GM23338 (cell line): ENCODE data around the gene KDM4B. TPM values are rescaled to one million over a fixed set of nuclear protein-coding genes. Genes with fewer than 3 reads are reported as not detected.

Source experiments
- ATAC-seq: fragments of 200-7000 bp; cut with Tn5 transposase; 3 replicates; pipeline ENCODE4 v1.9.1; 2020
- DNase-seq: peaks from one replicate; pipeline ENCODE4 v3.0.0-alpha.2; 2015; ENCODE audit warnings: low spot score
- H2AFZ ChIP-seq: fragments of 200-600 bp; sonication (generic); 2 replicates; pipeline ENCODE4 v1.8.0; 2016; ENCODE audit warnings: antibody characterized with exemption, mild to moderate bottlenecking, moderate library complexity
- H3F3A ChIP-seq: fragments of 200-600 bp; sonication (generic); replicated peaks from 2 replicates; pipeline ENCODE4 v1.8.0; 2017; ENCODE audit warnings: antibody characterized with exemption, mixed run types, low read depth
- H3K27ac ChIP-seq: fragments of 200-600 bp; sonication (generic); 2 replicates; pipeline ENCODE4 v1.6.1; 2016; ENCODE audit warnings: low read depth
- H3K27me3 ChIP-seq: fragments of 200-600 bp; sonication (generic); 2 replicates; pipeline ENCODE4 v1.8.0; 2016; ENCODE audit warnings: mild to moderate bottlenecking, mixed run types, moderate library complexity; ENCODE audit not compliant: insufficient read depth
- H3K36me3 ChIP-seq: fragments of 200-600 bp; sonication (generic); 2 replicates; pipeline ENCODE4 v1.8.0; 2016; ENCODE audit warnings: mild to moderate bottlenecking; ENCODE audit not compliant: insufficient read depth
- H3K4me1 ChIP-seq: fragments of 200-600 bp; sonication (generic); 2 replicates; pipeline ENCODE4 v1.8.0; 2016; ENCODE audit warnings: mild to moderate bottlenecking, moderate library complexity; ENCODE audit not compliant: insufficient read depth
- H3K4me2 ChIP-seq: fragments of 200-600 bp; sonication (generic); 2 replicates; pipeline ENCODE4 v1.7.1; 2017; ENCODE audit warnings: mixed run types
- H3K4me3 ChIP-seq: fragments of 200-600 bp; sonication (generic); 2 replicates; pipeline ENCODE4 v1.6.1; 2016; ENCODE audit warnings: mixed run types
- H3K79me2 ChIP-seq: fragments of 200-600 bp; sonication (generic); replicated peaks from 2 replicates; pipeline ENCODE4 v1.8.0; 2017; ENCODE audit warnings: mild to moderate bottlenecking; ENCODE audit not compliant: insufficient read depth
- H3K9me2 ChIP-seq: fragments of 200-600 bp; sonication (generic); 2 replicates; pipeline ENCODE4 v1.8.0; 2017; ENCODE audit not compliant: insufficient read depth
- H4K20me1 ChIP-seq: fragments of 200-600 bp; sonication (generic); replicated peaks from 2 replicates; pipeline ENCODE4 v1.8.0; 2017; ENCODE audit warnings: mild to moderate bottlenecking; ENCODE audit not compliant: insufficient read depth
- H3K27ac Mint-ChIP-seq: 2 replicates; pipeline ENCODE4 v1.8.0; 2020; ENCODE audit warnings: inconsistent platforms, mild to moderate bottlenecking, moderate library complexity, mixed read lengths
- H3K27me3 Mint-ChIP-seq: 3 replicates; pipeline ENCODE4 v1.8.0; 2022; ENCODE audit warnings: low read depth, mild to moderate bottlenecking, moderate library complexity, mixed read lengths, inconsistent platforms; ENCODE audit not compliant: insufficient read depth, poor library complexity
- H3K36me3 Mint-ChIP-seq: 3 replicates; pipeline ENCODE4 v1.8.0; 2021; ENCODE audit warnings: low read depth, mild to moderate bottlenecking, inconsistent platforms, moderate library complexity, mixed read lengths
- H3K4me1 Mint-ChIP-seq: 3 replicates; pipeline ENCODE4 v1.8.0; 2020; ENCODE audit warnings: mild to moderate bottlenecking, inconsistent platforms, mixed read lengths
- H3K4me3 Mint-ChIP-seq: 3 replicates; pipeline ENCODE4 v1.8.0; 2021; ENCODE audit warnings: moderate library complexity, mild to moderate bottlenecking, inconsistent platforms, mixed read lengths
- H3K9me3 Mint-ChIP-seq: 3 replicates; pipeline ENCODE4 v1.8.0; 2020; ENCODE audit warnings: moderate library complexity, mild to moderate bottlenecking, inconsistent platforms, mixed read lengths
- CREB1 ChIP-seq: fragments of 250-450 bp; sonication (Bioruptor Pico); IDR thresholded peaks from 2 replicates; pipeline ENCODE4 v1.5.0; 2020; ENCODE audit warnings: low read depth, mild to moderate bottlenecking, moderate library complexity
- ETS1 ChIP-seq: IDR thresholded peaks from 2 replicates; pipeline ENCODE4 v1.6.1; 2016; ENCODE audit warnings: antibody characterized with exemption
- EZH2 ChIP-seq: fragments of 200-600 bp; sonication (generic); IDR thresholded peaks from one replicate; pipeline ENCODE4 v1.8.0; 2017; ENCODE audit warnings: antibody characterized with exemption, mild to moderate bottlenecking, low read depth; ENCODE audit not compliant: unreplicated experiment
- NANOG ChIP-seq: IDR thresholded peaks from 2 replicates; pipeline ENCODE4 v1.6.1; 2016; ENCODE audit warnings: antibody characterized with exemption, borderline replicate concordance
- STAT1 ChIP-seq: IDR thresholded peaks from one replicate; pipeline ENCODE4 v1.6.1; 2016; ENCODE audit warnings: antibody characterized with exemption; ENCODE audit not compliant: unreplicated experiment
- ZNF114 ChIP-seq: fragments of 250-450 bp; sonication (Bioruptor Pico); IDR thresholded peaks from 2 replicates; pipeline ENCODE4 v1.5.0; 2020; ENCODE audit warnings: mild to moderate bottlenecking, moderate library complexity
- ZNF331 ChIP-seq: fragments of 250-450 bp; sonication (Bioruptor Pico); IDR thresholded peaks from 2 replicates; pipeline ENCODE4 v1.5.0; 2020; ENCODE audit warnings: low read depth, mild to moderate bottlenecking, moderate library complexity
- polyA plus RNA-seq: library from polyadenylated mRNA; unstranded; fragments of >200 nt; fragmentation: Nextera tagmentation; extraction: Ambion mirVana; gene quantifications from 2 replicates; pipeline ENCODE4 v1.2.1, GENCODE V29; 2016
- total RNA-seq: library from RNA; depleted of rRNA; stranded (reverse); fragments of >200 nt; shearing (Covaris generic); gene quantifications from 2 replicates; pipeline ENCODE4 v1.2.3, GENCODE V29; 2014
- TF ChIP-seq, protein P1 (sequence below): fragments of 250-450 bp; sonication (Bioruptor Pico); IDR thresholded peaks from 2 replicates; pipeline ENCODE4 v1.5.0; 2020; ENCODE audit warnings: mild to moderate bottlenecking, moderate library complexity

KDM4B gene
- total and polyA plus RNA-seq, 2 experiments from 2014 or later, result 9.1 to 27.6 TPM

GRCh38 chr19:5156231-5156986 lies 187.5 kb downstream of the KDM4B start (continued):
- TF ChIP-seq, protein P1, sequence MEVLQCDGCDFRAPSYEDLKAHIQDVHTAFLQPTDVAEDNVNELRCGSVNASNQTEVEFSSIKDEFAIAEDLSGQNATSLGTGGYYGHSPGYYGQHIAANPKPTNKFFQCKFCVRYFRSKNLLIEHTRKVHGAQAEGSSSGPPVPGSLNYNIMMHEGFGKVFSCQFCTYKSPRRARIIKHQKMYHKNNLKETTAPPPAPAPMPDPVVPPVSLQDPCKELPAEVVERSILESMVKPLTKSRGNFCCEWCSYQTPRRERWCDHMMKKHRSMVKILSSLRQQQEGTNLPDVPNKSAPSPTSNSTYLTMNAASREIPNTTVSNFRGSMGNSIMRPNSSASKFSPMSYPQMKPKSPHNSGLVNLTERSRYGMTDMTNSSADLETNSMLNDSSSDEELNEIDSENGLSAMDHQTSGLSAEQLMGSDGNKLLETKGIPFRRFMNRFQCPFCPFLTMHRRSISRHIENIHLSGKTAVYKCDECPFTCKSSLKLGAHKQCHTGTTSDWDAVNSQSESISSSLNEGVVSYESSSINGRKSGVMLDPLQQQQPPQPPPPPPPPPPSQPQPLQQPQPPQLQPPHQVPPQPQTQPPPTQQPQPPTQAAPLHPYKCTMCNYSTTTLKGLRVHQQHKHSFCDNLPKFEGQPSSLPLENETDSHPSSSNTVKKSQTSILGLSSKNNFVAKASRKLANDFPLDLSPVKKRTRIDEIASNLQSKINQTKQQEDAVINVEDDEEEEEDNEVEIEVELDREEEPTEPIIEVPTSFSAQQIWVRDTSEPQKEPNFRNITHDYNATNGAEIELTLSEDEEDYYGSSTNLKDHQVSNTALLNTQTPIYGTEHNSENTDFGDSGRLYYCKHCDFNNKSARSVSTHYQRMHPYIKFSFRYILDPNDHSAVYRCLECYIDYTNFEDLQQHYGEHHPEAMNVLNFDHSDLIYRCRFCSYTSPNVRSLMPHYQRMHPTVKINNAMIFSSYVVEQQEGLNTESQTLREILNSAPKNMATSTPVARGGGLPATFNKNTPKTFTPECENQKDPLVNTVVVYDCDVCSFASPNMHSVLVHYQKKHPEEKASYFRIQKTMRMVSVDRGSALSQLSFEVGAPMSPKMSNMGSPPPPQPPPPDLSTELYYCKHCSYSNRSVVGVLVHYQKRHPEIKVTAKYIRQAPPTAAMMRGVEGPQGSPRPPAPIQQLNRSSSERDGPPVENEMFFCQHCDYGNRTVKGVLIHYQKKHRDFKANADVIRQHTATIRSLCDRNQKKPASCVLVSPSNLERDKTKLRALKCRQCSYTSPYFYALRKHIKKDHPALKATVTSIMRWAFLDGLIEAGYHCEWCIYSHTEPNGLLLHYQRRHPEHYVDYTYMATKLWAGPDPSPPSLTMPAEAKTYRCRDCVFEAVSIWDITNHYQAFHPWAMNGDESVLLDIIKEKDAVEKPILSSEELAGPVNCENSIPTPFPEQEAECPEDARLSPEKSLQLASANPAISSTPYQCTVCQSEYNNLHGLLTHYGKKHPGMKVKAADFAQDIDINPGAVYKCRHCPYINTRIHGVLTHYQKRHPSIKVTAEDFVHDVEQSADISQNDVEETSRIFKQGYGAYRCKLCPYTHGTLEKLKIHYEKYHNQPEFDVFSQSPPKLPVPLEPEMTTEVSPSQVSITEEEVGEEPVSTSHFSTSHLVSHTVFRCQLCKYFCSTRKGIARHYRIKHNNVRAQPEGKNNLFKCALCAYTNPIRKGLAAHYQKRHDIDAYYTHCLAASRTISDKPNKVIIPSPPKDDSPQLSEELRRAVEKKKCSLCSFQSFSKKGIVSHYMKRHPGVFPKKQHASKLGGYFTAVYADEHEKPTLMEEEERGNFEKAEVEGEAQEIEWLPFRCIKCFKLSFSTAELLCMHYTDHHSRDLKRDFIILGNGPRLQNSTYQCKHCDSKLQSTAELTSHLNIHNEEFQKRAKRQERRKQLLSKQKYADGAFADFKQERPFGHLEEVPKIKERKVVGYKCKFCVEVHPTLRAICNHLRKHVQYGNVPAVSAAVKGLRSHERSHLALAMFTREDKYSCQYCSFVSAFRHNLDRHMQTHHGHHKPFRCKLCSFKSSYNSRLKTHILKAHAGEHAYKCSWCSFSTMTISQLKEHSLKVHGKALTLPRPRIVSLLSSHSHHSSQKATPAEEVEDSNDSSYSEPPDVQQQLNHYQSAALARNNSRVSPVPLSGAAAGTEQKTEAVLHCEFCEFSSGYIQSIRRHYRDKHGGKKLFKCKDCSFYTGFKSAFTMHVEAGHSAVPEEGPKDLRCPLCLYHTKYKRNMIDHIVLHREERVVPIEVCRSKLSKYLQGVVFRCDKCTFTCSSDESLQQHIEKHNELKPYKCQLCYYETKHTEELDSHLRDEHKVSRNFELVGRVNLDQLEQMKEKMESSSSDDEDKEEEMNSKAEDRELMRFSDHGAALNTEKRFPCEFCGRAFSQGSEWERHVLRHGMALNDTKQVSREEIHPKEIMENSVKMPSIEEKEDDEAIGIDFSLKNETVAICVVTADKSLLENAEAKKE (CRISPR knock-in tag), result no peak
- TF ChIP-seq STAT1 (no peak), ETS1 (no peak), EZH2 (no peak)

GRCh38 chr19:5157186-5157585 lies 188.3 kb downstream of the KDM4B start:
- no peak for DNase-seq
- H3K27ac Mint-ChIP-seq, result no peak overlapping the region
- TF ChIP-seq NANOG (no peak), CREB1 (no peak), ZNF331 (CRISPR knock-in tag) (no peak), ZNF114 (CRISPR knock-in tag) (no peak)
- TF ChIP-seq, protein P1 (CRISPR knock-in tag), result no peak

More at GRCh38 chr19:5157186-5157585, 188.3 kb downstream of the KDM4B start:
- ATAC-seq, result no peak
- H3K9me3 Mint-ChIP-seq, result peaks cover 33% of the 10 kb centered on the region
- Histone ChIP-seq H3F3A (0 out of 2 replicates have a peak, but pooled peaks cover 5% of the 10 kb centered on the region), H3K9me2 (no peaks in the 10 kb centered on the region), H3K27ac (no peak overlapping the region), H3K36me3 (no peaks in the 10 kb centered on the region), H3K79me2 (no peaks in the 10 kb centered on the region), H3K27me3 (no peaks in the 10 kb centered on the region), H4K20me1 (no peaks in the 10 kb centered on the region), H3K4me3 (no peak overlapping the region), H3K4me2 (no peak overlapping the region), H3K4me1 (no peaks in the 10 kb centered on the region), H2AFZ (no peak overlapping the region)
- H3K4me3 Mint-ChIP-seq, result no peak overlapping the region
- peaks cover 16% of the 10 kb centered on the region for H3K27me3 Mint-ChIP-seq
- peaks cover 12% of the 10 kb centered on the region for H3K4me1 Mint-ChIP-seq
- peaks cover 19% of the 10 kb centered on the region for H3K36me3 Mint-ChIP-seq
